Measurements from ENCODE around the gene PSTPIP2. TPM values are rescaled to one million over a fixed set of nuclear protein-coding genes. Genes with fewer than 3 reads are reported as not detected.

PSTPIP2 gene
- total and polyA plus RNA-seq, 2 of the 8 experiments (the other 6 are each of a cell fraction or from before 2014, with no cell fraction given), result 1.8 to 2.4 TPM

GRCh38 chr18:45967007-45967706 is 104.9 kb downstream of the PSTPIP2 start, which contains the start of gene EPG5:
TSS of gene EPG5 (minus strand) at chr18:45967329. CDS start at chr18:45967239, 90 bp downstream.
- H3K79me2 ChIP-seq (ENCODE audit: control insufficient read depth in 1 of 2, insufficient read depth in 2 of 2, low read length in 2 of 2), result peaks cover 0 to 22% of the 10 kb centered on the region in 2 experiments; a peak in 2 of 4 replicates
- H3K79me1 ChIP-seq (ENCODE audit: low read depth, low read length), result no peaks in the 10 kb centered on the region; the same call in 1 of the 2 replicates
- peak within 1 kb of the TSS; percentile 80 to 98 (median 91) for H3K4me3 ChIP-seq (ENCODE audit: extremely low read depth in 1 of 4, insufficient read depth in 2 of 4, low read depth in 3 of 4, low read length in 4 of 4)
- no peak within 1 kb of the TSS for H2BK12ac ChIP-seq (ENCODE audit: low read depth, low read length)
- no peak within 1 kb of the TSS for H2AK5ac ChIP-seq (ENCODE audit: low read depth, low read length)
- H3K4me1 ChIP-seq (replicated peaks in 1 of 4; ENCODE audit: control insufficient read depth in 3 of 4, insufficient read depth in 4 of 4, low read length in 3 of 4), result no peaks in the 10 kb centered on the region
- H3K14ac ChIP-seq (ENCODE audit: insufficient read length), result no peak within 1 kb of the TSS
- no peaks in the 10 kb centered on the region for H3K9me3 ChIP-seq (ENCODE audit: insufficient read depth in 2 of 2, low read depth in 1 of 2, low read length in 1 of 2)
- DNase-seq (ENCODE audit: low read depth in 1 of 2, low spot score in 2 of 2) (peak; percentile 90 to 97), FAIRE-seq (peak; percentile 28)
- H3K4me2 ChIP-seq (ENCODE audit: insufficient read depth in 1 of 2, low read depth in 2 of 2, low read length in 2 of 2), result peak within 1 kb of the TSS; percentile 61 to 79
- H3K23ac ChIP-seq (ENCODE audit: insufficient read length), result no peak within 1 kb of the TSS
- no peak within 1 kb of the TSS for H3K56ac ChIP-seq (replicated peaks; ENCODE audit: insufficient read length, low read depth, low read length)
- H4K8ac ChIP-seq (ENCODE audit: extremely low read depth, insufficient read depth, low read length), result peak within 1 kb of the TSS; percentile 66; the same call in 1 of the 2 replicates
- no peak within 1 kb of the TSS; the same call in 1 of the 2 replicates for H3K18ac ChIP-seq (ENCODE audit: extremely low read depth, low read length)
- WGBS, 2 experiments (ENCODE audit: extremely low coverage in 1 of 2, insufficient coverage in 1 of 2, insufficient read length in 1 of 2, insufficient replicate concordance in 2 of 2, low coverage in 1 of 2, low lambda C conversion rate in 2 of 2, missing lambda C conversion rate in 1 of 2), result 1% methylated on average over 34 of the region's 50 CpGs; no CpG with 5 or more reads in 1 of the 2 experiments
- peak within 1 kb of the TSS; percentile 75; the same call in 1 of the 2 replicates for H3K27ac ChIP-seq (ENCODE audit: low read depth, low read length)
- peak within 1 kb of the TSS; percentile 76 for H2AFZ ChIP-seq (ENCODE audit: low read length)
- H3K27me3 ChIP-seq (replicated peaks in 1 of 4; ENCODE audit: control insufficient read depth in 3 of 4, extremely low read depth in 1 of 4, insufficient read depth in 3 of 4, low read length in 3 of 4), result peaks cover 0 to 3% (median 0%) of the 10 kb centered on the region in 4 experiments; a peak in 3 of 7 replicates
- no peaks in the 10 kb centered on the region for H3K36me3 ChIP-seq (ENCODE audit: control insufficient read depth in 2 of 4, insufficient read depth in 4 of 4, low read length in 3 of 4)
- peaks cover 8% of the 10 kb centered on the region for H3K23me2 ChIP-seq (ENCODE audit: low read depth, low read length)
- ChIA-PET POLR2A (ENCODE audit: partially characterized antibody) (interaction anchor here (1.0 kb wide), 1 partner anchor 131 kb away, joined by 3 read pairs; the partner anchor contains the start of gene ATP5F1A), CTCF (ENCODE audit: partially characterized antibody) (no interaction called here)
- no peak within 1 kb of the TSS for H4K91ac ChIP-seq (replicated peaks; ENCODE audit: insufficient read length, low read length)
- H2BK120ac ChIP-seq (replicated peaks; ENCODE audit: low read depth, low read length), result no peak within 1 kb of the TSS
- H3K4ac ChIP-seq (replicated peaks; ENCODE audit: insufficient read length, low read depth, low read length), result peak within 1 kb of the TSS; percentile 53
- H2BK15ac ChIP-seq (ENCODE audit: low read length), result no peak within 1 kb of the TSS
- H2BK20ac ChIP-seq (ENCODE audit: low read length), result no peak within 1 kb of the TSS
- H2BK5ac ChIP-seq (ENCODE audit: low read depth, low read length), result no peak within 1 kb of the TSS
- H3K9ac ChIP-seq (replicated peaks in 1 of 4; ENCODE audit: extremely low read depth in 1 of 4, low read depth in 3 of 4, low read length in 3 of 4), result peak within 1 kb of the TSS; percentile 70 to 83 (median 76)
- no peaks in the 10 kb centered on the region for H4K20me1 ChIP-seq (replicated peaks in 1 of 2; ENCODE audit: control insufficient read depth in 1 of 2, insufficient read depth in 2 of 2, low read length in 2 of 2)
- no peak within 1 kb of the TSS for H4K5ac ChIP-seq (ENCODE audit: insufficient read length, low read depth, low read length)
- peak; percentile 86; the same call in 1 of the 2 replicates for TF ChIP-seq TAF1 (IDR thresholded peaks at IDR 0.05; ENCODE audit: low read depth, low read length)
- TF ChIP-seq RBBP5 (IDR thresholded peaks at IDR 0.05; ENCODE audit: borderline replicate concordance, low read depth, low read length), result 0 out of 2 replicates have a peak, but pooled peaks have one; percentile 33
- 0 out of 2 replicates have a peak, but pooled peaks have one; percentile 70 for TF ChIP-seq SP4 (IDR thresholded peaks at IDR 0.05; ENCODE audit: low read length)
- TF ChIP-seq SP1 (IDR thresholded peaks at IDR 0.05; ENCODE audit: low read depth, low read length), result peak; percentile 50; the same call in 1 of the 2 replicates
- TF ChIP-seq USF2 (IDR thresholded peaks at IDR 0.05; ENCODE audit: low read length), result peak; percentile 81
- TF ChIP-seq RXRA (IDR thresholded peaks at IDR 0.05; ENCODE audit: insufficient read depth, low read depth, low read length), result no peak
- no peak for TF ChIP-seq BRCA1 (IDR thresholded peaks at IDR 0.05; ENCODE audit: low read depth, low read length)
